Prostate gland (tissue), 2 donors: ENCODE results near the gene BRF1. TPM values are rescaled to one million over a fixed set of nuclear protein-coding genes. Genes with fewer than 3 reads are reported as not detected.
A peak's percentile ranks its signal among the peaks of the same experiment; 100 is the strongest.

Experiments used
- DNase-seq: peaks from one replicate; pipeline ENCODE4 v3.0.0-alpha.2; 2019; ENCODE audit warnings: low spot score
- H3K27ac ChIP-seq, 2 donors: fragments of 200-600 bp; sonication (generic); 2 replicates each; pipeline ENCODE4 v1.5.1; 2017 to 2019
- H3K27me3 ChIP-seq: fragments of 200-600 bp; sonication (generic); replicated peaks from 2 replicates; pipeline ENCODE4 v1.5.1; 2019; ENCODE audit not compliant: insufficient read depth
- H3K36me3 ChIP-seq, 2 donors: fragments of 200-600 bp; sonication (generic); 1 replicate in 1 of 2; 2 replicates in 1 of 2; pipeline versions ENCODE4 v1.5.1 to v1.8.1; 2017 to 2019
- H3K4me1 ChIP-seq: fragments of 200-600 bp; sonication (generic); replicated peaks from 2 replicates; pipeline ENCODE4 v1.5.1; 2019
- H3K4me3 ChIP-seq, 2 donors: fragments of 200-600 bp; sonication (generic); 2 replicates each; pipeline ENCODE4 v1.5.1; 2017 to 2019
- H3K9me3 ChIP-seq: fragments of 200-600 bp; sonication (generic); 2 replicates; pipeline ENCODE4 v1.5.1; 2017
- POLR2A ChIP-seq: fragments of 450-650 bp; IDR thresholded peaks from one replicate; pipeline ENCODE4 v1.6.1; 2016; ENCODE audit warnings: antibody characterized with exemption, mild to moderate bottlenecking
- POLR2AphosphoS5 ChIP-seq: sonication (generic); formaldehyde crosslinking; IDR thresholded peaks from one replicate; pipeline ENCODE4 v1.6.1; 2017; ENCODE audit warnings: antibody characterized with exemption
- WGBS: methylation state at CpG from one replicate; pipeline ENCODE4 v1.1.5; 2018; 5-methylcytosine and 5-hydroxymethylcytosine counted together
- intact Hi-C: fragments of 100-400 bp; cut with DNase I; formaldehyde crosslinking; loops from one replicate; pipeline ENCODE4 v1.14.2; 2022
- total RNA-seq, 2 donors: library from RNA; depleted of rRNA; stranded (reverse); fragments of >200 nt; gene quantifications; one replicate each; pipeline ENCODE4 v1.1.0, GENCODE V29; 2016
- TF ChIP-seq, protein P1 (sequence below), 4 experiments: fragments of 200-600 bp in 2 of 4; fragments of 450-650 bp in 2 of 4; sonication (generic) in 2 of 4; IDR thresholded peaks; 1 replicate in 3 of 4; 2 replicates in 1 of 4; pipeline ENCODE4 v1.5.1; 2016 to 2019; ENCODE audit warnings: antibody characterized with exemption in 4 of 4, mild to moderate bottlenecking in 2 of 4, moderate library complexity in 2 of 4

The BRF1 gene
- total RNA-seq, 2 donors from 2014 or later: 64.9 to 88.9 TPM

DNA sequence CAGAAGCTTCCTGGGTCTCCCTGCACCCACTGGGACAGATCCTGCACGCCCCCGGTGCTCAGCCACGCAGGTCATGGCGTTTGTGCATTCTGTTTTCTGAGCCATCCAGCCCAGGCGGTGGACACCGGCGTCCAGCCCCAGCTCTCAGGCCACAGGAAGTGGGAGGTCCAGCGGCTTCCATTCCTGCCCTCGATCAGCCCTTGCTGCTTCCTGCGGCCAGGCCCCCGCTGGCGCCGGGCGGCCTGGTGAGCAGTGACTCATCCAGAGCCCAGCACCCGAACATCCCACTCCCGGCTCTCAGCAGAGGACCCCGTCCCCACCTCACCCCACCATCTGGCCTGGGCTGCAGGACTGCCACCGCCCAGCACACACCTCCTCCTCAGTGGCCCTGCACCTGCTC is 101.7 kb downstream of the BRF1 start:
- peaks cover 7% of the 10 kb centered on the region for H3K27me3 ChIP-seq
- no peaks in the 10 kb centered on the region for H3K9me3 ChIP-seq
- 70% methylated on average over 5 of the region's 18 CpGs for whole genome bisulfite sequencing
- no peak for TF ChIP-seq POLR2A
- no peak for TF ChIP-seq POLR2AphosphoS5
- TF ChIP-seq, protein P1, sequence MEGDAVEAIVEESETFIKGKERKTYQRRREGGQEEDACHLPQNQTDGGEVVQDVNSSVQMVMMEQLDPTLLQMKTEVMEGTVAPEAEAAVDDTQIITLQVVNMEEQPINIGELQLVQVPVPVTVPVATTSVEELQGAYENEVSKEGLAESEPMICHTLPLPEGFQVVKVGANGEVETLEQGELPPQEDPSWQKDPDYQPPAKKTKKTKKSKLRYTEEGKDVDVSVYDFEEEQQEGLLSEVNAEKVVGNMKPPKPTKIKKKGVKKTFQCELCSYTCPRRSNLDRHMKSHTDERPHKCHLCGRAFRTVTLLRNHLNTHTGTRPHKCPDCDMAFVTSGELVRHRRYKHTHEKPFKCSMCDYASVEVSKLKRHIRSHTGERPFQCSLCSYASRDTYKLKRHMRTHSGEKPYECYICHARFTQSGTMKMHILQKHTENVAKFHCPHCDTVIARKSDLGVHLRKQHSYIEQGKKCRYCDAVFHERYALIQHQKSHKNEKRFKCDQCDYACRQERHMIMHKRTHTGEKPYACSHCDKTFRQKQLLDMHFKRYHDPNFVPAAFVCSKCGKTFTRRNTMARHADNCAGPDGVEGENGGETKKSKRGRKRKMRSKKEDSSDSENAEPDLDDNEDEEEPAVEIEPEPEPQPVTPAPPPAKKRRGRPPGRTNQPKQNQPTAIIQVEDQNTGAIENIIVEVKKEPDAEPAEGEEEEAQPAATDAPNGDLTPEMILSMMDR (IDR thresholded peaks at IDR 0.05): no peak
- intact Hi-C loops: no loop called here
- no peak overlapping the region for H3K4me3 ChIP-seq
- no peak for DNase-seq
- no peaks in the 10 kb centered on the region for H3K4me1 ChIP-seq
- no peak overlapping the region for H3K27ac ChIP-seq
- H3K36me3 ChIP-seq: no peaks in the 10 kb centered on the region

DNA sequence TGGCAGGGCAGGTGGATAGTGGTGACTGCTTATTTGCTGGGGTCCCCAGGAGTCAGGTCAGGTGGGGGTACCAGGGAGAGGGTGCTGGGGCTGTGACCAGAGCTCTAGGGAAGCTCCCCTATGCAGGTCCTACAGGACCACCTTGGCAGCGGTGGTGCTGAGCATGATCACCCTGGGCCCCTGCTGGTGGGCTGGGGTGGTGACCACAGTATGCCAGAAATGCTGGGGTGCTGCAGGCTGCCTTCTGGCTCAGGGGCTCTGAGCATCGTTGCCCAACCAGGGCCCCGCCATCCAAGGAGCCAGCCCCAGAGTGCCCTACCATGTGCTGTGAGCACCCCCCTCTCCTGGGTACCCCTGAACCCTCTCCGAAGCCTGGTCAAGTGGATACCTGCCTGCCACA is 102.2 kb downstream of the BRF1 start:
- intact Hi-C loops: no loop called here
- no peak for DNase-seq
- Histone ChIP-seq H3K27ac (no peak overlapping the region), H3K27me3 (peaks cover 7% of the 10 kb centered on the region), H3K4me3 (no peak overlapping the region), H3K9me3 (no peaks in the 10 kb centered on the region), H3K4me1 (no peaks in the 10 kb centered on the region), H3K36me3 (no peaks in the 10 kb centered on the region)
- TF ChIP-seq, protein P1 (IDR thresholded peaks at IDR 0.05): no peak
- TF ChIP-seq POLR2A (no peak), POLR2AphosphoS5 (no peak)
- WGBS: 86% methylated on average over 4 of the region's 4 CpGs

DNA sequence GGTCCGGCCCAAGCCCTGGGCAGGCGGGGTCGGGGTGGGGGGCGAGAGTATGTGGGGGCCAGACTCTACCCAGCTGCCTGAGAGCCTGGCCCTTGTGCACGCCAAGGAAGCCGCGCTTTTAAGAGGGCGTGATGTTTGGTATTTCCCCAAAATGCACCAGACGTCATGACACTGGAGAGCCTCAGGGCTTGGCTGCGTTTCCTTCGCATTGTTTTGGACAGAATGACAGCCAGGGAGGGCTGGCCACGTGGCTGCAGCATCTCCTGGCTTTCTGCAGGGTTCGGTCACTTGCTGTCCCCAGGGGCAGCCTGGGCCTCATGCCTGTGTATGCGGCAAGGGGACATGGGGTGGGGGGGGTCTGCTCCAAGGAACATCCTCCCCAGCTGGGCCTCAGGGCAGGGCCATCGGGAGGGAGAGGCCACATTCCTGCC is 103.6 kb downstream of the BRF1 start:
- Histone ChIP-seq H3K4me1 (no peaks in the 10 kb centered on the region), H3K4me3 (no peak overlapping the region)

DNA sequence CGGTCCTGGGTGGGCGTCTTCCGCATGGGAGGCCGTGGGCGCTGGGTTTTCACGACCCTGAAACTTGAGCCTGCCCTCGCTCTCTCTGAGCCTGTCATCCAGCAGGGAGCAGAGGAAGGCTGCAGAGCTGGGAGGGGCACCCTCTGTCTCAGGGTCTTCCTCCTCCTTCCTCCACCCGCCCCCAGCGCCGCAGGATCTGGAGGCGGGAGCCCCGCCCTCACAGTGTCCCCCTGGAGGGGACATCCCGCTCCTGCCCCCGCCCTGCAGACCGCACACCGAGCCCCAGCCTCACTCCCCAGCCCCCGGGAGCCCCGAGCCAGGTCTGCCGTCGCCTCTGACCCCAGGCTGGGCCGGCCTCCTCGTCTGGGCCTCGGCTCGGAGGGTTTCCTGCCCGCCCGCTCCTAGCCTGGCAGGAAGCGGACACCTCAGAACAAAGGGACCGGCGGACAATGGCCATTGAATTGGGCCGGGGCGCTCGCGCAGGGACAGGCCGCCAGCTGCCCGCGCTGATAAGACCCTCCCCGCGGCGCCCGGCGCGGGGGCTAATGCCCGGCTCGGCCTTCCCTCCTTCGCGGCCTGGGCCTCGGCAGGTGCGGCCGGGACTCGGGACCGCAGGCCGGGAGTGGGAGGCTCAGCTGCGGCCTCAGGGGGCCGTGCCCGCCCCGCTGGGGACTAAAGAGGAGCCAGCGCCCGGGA is 104.4 kb downstream of the BRF1 start:
- DNase-seq: no peak
- no peaks in the 10 kb centered on the region for H3K36me3 ChIP-seq
- no peaks in the 10 kb centered on the region for H3K9me3 ChIP-seq
- peaks cover 7% of the 10 kb centered on the region for H3K27me3 ChIP-seq
- intact Hi-C loops: no loop called here
- WGBS: 23% methylated on average over 21 of the region's 58 CpGs
- no peak overlapping the region for H3K27ac ChIP-seq
- H3K4me3 ChIP-seq: no peak overlapping the region
- H3K4me1 ChIP-seq: no peaks in the 10 kb centered on the region
- TF ChIP-seq POLR2AphosphoS5: no peak

More for the DNA sequence above, 103.6 kb downstream of the BRF1 start:
- intact Hi-C loops: no loop called here
- 3% methylated on average over 15 of the region's 15 CpGs for whole genome bisulfite sequencing
- no peak for DNase-seq
- Histone ChIP-seq H3K27ac (no peak overlapping the region), H3K9me3 (no peaks in the 10 kb centered on the region), H3K27me3 (peaks cover 7% of the 10 kb centered on the region), H3K36me3 (no peaks in the 10 kb centered on the region)
- TF ChIP-seq, protein P1 (IDR thresholded peaks at IDR 0.05): no peak
- TF ChIP-seq POLR2AphosphoS5: peak; percentile 21

DNA sequence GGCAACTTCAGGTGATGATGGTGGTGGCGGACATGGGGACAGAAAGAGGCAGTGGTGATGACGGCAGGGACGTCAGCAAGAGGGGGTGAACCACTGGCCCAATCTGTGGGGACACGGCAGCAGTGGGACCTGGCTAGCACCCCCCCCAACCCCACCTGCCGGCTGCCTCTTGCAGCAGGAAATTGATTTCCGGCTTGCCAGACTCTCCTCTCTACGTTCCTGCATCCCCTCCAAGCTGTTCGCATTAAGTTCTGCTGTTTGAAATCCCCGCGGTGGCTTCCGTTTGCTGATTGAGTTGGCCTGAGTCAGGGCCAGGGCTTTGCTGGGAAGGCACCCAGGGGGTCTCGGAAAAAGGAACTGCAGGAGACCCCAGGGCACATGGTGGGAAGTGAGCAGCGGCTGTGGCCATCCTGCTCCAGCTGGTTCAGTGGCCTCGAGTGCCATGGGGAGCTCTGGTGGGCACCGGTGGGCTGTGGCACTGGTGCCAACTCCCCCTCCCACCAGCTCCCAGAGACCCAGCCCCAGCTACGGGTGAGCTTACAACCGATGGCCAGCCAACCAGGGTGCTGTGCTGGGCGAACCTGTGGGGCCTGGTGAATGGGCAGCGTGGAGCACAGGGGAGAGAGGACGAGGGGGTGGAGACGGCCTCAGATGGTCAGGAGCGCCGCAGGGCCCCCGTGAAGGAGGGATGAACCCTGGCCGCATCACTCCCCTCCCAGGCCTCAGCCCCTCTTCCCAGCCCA is 105.1 kb downstream of the BRF1 start:
- no peak overlapping the region for H3K27ac ChIP-seq
- WGBS: 63% methylated on average over 25 of the region's 25 CpGs
- H3K4me3 ChIP-seq: no peak overlapping the region
- intact Hi-C loops: no loop called here
- no peak for DNase-seq
- H3K9me3 ChIP-seq: no peaks in the 10 kb centered on the region
- peaks cover 7% of the 10 kb centered on the region for H3K27me3 ChIP-seq
- no peak for TF ChIP-seq POLR2A
- no peak for TF ChIP-seq POLR2AphosphoS5
- TF ChIP-seq, protein P1 (IDR thresholded peaks at IDR 0.05): no peak
- H3K36me3 ChIP-seq: no peaks in the 10 kb centered on the region
- H3K4me1 ChIP-seq: no peaks in the 10 kb centered on the region
